ENCODE results near the gene FBL.
"Not testable (repeated sequence)": the region's sequence is repeated elsewhere in the genome, so short reads cannot be mapped to it uniquely, and the experiment has no call there.

DNA sequence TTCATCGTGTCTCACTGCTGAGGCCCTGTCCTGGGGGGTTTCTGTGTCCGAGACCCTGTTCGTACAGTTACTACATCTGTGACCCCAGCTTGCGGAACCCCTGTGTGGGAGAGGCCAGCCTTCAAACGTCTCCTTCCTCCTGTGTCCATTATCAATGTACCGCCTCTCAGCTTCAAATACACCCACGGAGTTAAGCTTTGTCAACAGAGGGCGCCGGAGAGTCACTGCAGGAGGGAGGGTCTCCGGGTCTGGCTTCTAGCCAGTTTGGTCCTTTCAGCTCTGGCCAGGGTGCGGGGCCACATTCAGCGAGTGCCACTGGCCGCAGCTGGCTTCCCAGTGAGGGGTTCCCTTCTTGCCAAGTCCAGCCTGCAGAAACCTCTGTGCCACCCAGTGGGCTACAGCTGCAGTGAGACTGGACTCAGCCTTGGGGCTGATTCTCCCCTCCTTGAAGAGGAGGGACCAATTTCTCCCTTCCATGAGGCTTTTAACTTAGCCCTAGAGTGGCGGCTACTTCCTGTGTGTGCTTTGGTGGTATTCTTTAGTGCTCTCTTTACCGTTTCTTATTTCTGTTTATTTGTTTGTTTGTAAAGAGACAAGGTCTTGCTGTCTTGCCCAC is 35.4 kb upstream of the FBL start:
- TF ChIP-seq, protein P1, sequence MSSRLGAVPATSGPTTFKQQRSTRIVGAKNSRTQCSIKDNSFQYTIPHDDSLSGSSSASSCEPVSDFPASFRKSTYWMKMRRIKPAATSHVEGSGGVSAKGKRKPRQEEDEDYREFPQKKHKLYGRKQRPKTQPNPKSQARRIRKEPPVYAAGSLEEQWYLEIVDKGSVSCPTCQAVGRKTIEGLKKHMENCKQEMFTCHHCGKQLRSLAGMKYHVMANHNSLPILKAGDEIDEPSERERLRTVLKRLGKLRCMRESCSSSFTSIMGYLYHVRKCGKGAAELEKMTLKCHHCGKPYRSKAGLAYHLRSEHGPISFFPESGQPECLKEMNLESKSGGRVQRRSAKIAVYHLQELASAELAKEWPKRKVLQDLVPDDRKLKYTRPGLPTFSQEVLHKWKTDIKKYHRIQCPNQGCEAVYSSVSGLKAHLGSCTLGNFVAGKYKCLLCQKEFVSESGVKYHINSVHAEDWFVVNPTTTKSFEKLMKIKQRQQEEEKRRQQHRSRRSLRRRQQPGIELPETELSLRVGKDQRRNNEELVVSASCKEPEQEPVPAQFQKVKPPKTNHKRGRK (CRISPR knock-in tag; IDR thresholded peaks at IDR 0.05; ENCODE audit: borderline replicate concordance) = not testable (repeated sequence)
- peak; percentile 56 for TF ChIP-seq CTCF (IDR thresholded peaks at IDR 0.05)
- TF ChIP-seq, protein P2, sequence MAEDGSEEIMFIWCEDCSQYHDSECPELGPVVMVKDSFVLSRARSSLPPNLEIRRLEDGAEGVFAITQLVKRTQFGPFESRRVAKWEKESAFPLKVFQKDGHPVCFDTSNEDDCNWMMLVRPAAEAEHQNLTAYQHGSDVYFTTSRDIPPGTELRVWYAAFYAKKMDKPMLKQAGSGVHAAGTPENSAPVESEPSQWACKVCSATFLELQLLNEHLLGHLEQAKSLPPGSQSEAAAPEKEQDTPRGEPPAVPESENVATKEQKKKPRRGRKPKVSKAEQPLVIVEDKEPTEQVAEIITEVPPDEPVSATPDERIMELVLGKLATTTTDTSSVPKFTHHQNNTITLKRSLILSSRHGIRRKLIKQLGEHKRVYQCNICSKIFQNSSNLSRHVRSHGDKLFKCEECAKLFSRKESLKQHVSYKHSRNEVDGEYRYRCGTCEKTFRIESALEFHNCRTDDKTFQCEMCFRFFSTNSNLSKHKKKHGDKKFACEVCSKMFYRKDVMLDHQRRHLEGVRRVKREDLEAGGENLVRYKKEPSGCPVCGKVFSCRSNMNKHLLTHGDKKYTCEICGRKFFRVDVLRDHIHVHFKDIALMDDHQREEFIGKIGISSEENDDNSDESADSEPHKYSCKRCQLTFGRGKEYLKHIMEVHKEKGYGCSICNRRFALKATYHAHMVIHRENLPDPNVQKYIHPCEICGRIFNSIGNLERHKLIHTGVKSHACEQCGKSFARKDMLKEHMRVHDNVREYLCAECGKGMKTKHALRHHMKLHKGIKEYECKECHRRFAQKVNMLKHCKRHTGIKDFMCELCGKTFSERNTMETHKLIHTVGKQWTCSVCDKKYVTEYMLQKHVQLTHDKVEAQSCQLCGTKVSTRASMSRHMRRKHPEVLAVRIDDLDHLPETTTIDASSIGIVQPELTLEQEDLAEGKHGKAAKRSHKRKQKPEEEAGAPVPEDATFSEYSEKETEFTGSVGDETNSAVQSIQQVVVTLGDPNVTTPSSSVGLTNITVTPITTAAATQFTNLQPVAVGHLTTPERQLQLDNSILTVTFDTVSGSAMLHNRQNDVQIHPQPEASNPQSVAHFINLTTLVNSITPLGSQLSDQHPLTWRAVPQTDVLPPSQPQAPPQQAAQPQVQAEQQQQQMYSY (CRISPR knock-in tag; IDR thresholded peaks at IDR 0.05) = not testable (repeated sequence)
- TF ChIP-seq FOXP4 (CRISPR knock-in tag; IDR thresholded peaks at IDR 0.05); STAT6 (CRISPR knock-in tag; conservative IDR thresholded peaks at IDR 0.05; ENCODE audit: low read depth); KAT7 (CRISPR knock-in tag; IDR thresholded peaks at IDR 0.05; ENCODE audit: borderline replicate concordance); IRF2 (CRISPR knock-in tag; IDR thresholded peaks at IDR 0.05; ENCODE audit: borderline replicate concordance, low read depth); RORB (CRISPR knock-in tag; IDR thresholded peaks at IDR 0.05); ZNF425 (CRISPR knock-in tag; conservative IDR thresholded peaks at IDR 0.05): not testable (repeated sequence)
- TF ChIP-seq, protein P3, sequence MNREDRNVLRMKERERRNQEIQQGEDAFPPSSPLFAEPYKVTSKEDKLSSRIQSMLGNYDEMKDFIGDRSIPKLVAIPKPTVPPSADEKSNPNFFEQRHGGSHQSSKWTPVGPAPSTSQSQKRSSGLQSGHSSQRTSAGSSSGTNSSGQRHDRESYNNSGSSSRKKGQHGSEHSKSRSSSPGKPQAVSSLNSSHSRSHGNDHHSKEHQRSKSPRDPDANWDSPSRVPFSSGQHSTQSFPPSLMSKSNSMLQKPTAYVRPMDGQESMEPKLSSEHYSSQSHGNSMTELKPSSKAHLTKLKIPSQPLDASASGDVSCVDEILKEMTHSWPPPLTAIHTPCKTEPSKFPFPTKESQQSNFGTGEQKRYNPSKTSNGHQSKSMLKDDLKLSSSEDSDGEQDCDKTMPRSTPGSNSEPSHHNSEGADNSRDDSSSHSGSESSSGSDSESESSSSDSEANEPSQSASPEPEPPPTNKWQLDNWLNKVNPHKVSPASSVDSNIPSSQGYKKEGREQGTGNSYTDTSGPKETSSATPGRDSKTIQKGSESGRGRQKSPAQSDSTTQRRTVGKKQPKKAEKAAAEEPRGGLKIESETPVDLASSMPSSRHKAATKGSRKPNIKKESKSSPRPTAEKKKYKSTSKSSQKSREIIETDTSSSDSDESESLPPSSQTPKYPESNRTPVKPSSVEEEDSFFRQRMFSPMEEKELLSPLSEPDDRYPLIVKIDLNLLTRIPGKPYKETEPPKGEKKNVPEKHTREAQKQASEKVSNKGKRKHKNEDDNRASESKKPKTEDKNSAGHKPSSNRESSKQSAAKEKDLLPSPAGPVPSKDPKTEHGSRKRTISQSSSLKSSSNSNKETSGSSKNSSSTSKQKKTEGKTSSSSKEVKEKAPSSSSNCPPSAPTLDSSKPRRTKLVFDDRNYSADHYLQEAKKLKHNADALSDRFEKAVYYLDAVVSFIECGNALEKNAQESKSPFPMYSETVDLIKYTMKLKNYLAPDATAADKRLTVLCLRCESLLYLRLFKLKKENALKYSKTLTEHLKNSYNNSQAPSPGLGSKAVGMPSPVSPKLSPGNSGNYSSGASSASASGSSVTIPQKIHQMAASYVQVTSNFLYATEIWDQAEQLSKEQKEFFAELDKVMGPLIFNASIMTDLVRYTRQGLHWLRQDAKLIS (CRISPR knock-in tag; IDR thresholded peaks at IDR 0.05; ENCODE audit: borderline replicate concordance) = not testable (repeated sequence)
- TF ChIP-seq, protein P4, sequence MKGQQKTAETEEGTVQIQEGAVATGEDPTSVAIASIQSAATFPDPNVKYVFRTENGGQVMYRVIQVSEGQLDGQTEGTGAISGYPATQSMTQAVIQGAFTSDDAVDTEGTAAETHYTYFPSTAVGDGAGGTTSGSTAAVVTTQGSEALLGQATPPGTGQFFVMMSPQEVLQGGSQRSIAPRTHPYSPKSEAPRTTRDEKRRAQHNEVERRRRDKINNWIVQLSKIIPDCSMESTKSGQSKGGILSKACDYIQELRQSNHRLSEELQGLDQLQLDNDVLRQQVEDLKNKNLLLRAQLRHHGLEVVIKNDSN (CRISPR knock-in tag; IDR thresholded peaks at IDR 0.05) = not testable (repeated sequence)
